Ramos (cell line): ENCODE measurements around the gene ZNF628.

Source experiments
- in situ Hi-C: fragments of 300-500 bp; cut with MboI; formaldehyde crosslinking; loops from one replicate; pipeline ENCODE4 v1.14.3; 2022; ENCODE audit warnings: low sequenced_read_pairs; ENCODE audit not compliant: unreplicated experiment

Gene ZNF628

DNA sequence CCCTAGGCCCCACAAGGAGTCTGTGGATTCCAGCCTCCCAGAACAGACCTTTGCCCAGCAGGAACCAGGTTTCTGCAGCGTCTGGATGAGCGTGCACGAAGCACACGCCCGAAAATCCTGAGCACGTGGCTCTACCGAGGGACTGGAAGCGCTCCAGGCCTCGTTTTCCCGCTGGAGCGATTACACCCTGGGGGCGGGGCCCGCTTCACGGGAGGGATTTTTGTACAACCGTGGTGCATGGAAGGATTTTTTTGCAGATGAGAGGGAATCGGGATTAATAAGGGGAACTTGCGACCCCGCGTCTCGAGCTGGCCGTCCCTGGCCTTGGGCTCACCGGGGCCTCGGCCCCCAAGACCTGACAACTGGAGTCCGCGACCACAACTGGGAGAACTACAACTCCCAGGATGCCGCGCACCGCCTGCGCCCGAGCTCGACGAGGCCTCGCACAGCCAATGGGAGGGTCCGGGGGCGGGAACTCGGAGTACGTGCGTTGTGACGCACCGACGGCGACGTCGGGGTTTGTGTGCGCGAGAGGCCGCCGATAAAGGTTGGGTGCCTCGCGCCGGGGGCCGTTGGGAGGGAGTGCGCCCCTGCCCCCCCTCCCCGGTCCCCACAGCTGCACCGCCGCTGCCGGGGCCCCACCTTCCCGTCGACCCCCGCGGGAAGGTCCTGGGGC is at the start of gene ZNF628:
TSS of gene ZNF628 (plus strand) at position 518 of the 676 bp plus-strand sequence. CDS start 3,294 bp downstream, outside the sequence.
- in situ Hi-C loops = no loop called here

- in situ Hi-C loops = no loop called here
Measured at GRCh38 chr19:55431183-55431582, 45.2 kb upstream of the ZNF628 start.

- in situ Hi-C loops = no loop called here
Measured at GRCh38 chr19:55432241-55432959, 44.0 kb upstream of the ZNF628 start.

- in situ Hi-C loops = no loop called here
Measured at GRCh38 chr19:55433292-55433691, 43.1 kb upstream of the ZNF628 start.

DNA sequence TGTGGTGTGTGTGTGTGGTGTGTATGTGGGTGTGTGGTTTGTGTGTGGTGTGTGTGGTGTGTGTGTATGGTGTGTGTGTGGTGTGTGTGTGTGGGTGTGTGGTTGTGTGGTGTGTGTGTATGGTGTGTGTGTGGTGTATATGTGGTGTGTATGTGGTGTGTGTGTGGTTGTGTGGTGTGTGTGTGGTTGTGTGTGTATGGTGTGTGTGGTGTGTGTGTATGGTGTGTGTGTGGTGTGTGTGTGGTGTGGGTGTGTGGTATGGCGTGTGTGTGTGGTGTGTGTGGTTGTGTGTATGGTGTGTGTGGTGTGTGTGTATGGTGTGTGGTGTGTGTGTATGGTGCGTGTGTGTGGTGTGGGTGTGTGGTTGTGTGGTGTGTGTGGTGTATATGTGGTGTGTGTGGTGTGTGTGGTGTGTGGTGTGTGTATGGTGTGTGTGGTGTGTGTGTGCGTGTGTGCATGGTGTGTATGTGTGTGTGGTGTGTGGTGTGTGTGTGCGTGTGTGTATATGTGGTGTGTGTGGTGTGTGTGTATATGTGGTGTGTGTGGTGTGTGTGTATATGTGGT is 42.0 kb upstream of the ZNF628 start:
- in situ Hi-C loops = no loop called here

- in situ Hi-C loops = no loop called here
Measured at GRCh38 chr19:55435020-55435419, 41.4 kb upstream of the ZNF628 start.

DNA sequence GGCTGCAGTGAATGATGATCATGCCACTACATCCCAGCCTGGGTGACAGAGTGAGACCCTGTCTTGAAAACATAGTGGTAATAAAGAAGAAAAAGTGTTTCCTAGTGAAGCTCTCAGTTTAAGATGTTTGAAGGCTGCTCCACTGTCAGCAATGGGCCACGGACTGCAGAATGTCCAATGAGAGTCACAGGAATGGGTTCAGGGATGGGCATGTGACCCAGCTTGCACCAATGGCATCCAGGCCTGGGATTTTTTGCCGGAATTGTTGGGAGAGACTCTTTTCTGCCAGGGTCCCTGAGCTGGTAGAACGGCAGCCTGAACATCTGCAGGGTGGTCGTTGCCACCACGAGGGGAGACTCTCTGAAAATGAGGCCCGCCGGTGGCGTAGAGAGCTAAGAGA is 39.6 kb upstream of the ZNF628 start:
- in situ Hi-C loops = no loop called here

DNA sequence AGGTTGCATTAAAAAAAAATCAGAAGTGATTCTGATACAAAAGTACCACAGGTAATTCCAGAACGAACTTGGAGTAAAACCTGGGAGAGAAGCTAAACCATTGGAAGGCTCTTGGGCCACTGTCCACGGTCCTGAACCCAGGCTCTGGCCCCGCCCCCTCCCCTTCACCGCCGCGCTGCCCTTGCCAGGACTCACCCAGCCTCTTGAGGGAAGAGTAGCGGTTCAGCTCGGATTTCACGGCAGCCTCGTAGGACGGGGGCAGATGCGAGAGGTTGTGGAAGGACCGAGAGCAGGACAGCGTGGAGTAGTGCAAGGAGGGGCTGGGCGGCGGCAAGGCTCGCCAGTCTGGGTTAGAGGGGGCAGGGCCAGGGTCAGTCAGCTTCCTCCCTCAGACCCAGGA is 39.0 kb upstream of the ZNF628 start:
- in situ Hi-C loops = no loop called here

DNA sequence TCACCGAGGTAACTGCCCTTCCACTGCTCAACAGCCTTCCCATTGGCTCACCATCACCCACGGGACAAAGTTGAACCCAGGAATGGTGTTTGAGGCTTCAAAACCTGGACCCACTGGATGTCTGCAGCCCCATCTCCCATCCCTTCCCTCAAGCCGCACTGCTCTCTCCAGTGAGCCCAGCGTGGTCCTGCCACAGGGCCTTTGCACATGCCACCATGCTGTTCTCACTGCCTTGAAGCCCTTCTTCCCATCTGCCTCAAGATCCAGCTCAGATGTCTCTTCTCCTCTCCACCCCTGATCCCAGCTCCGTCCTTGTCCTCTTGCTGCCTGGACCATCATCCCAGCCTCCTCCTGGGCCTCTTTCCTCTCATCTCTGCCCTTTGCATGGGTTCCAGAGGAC is 37.4 kb upstream of the ZNF628 start:
- in situ Hi-C loops = no loop called here

- in situ Hi-C loops = no loop called here
Measured at GRCh38 chr19:55440411-55441105, 35.9 kb upstream of the ZNF628 start.

DNA sequence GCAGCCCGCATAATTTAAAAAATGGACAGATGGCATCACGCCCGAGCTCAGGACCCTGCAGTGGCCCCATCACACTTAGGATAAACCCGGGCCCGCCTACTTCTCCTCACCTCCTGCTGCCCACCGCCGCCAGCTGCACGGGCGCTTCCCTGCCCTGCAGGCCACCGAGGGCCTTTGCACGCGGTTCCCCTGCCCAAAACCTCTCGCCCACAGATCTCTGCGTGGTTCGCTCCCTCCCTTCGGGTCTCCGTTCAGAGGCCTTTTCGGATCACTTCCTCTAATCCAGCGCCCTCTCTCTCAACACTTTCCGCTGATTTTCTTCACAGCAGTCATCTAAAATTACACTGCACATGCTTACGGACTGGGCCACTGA is 35.1 kb upstream of the ZNF628 start:
- in situ Hi-C loops = no loop called here

GRCh38 chr19:55441692-55442321 is 34.6 kb upstream of the ZNF628 start:
- in situ Hi-C loops = no loop called here

- in situ Hi-C loops = no loop called here
Measured at GRCh38 chr19:55442372-55442961, 34.0 kb upstream of the ZNF628 start.

- in situ Hi-C loops = no loop called here
Measured at GRCh38 chr19:55443045-55443823, 33.2 kb upstream of the ZNF628 start, which contains the start of gene SHISA7. TSS of gene SHISA7 (minus strand) at chr19:55443300. CDS start at chr19:55442863, 437 bp downstream.

DNA sequence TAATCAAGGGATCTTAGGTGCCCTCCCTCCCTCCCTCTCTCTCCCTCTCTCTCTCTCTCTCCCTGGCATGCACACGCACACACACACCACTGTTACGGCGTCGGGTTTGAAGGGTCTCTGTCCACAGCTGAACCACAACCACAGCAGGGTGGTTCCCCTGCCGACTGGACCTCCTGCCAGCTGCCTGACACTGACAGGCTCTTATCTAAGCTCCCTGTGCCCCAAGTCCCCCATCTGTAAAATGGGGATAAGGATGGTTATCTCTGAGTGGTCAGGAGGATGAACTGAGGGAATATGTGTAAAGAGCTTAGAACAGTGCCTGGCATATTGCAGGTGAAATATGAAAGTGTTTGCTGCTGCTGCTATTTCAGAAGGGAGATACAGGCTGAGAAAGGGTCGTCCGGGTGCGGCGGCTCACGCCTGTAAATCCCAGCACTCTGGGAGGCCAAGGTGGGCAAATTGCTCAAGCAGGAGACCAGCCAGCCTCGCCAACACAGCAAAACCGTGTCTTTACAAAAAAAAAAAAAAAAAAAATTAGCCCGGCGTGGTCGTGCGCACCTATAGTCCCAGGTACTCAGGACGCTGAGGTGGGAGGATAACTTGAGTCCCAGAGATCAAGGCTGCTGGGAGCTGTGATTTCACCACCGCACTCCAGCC is 32.5 kb upstream of the ZNF628 start:
- in situ Hi-C loops = no loop called here

DNA sequence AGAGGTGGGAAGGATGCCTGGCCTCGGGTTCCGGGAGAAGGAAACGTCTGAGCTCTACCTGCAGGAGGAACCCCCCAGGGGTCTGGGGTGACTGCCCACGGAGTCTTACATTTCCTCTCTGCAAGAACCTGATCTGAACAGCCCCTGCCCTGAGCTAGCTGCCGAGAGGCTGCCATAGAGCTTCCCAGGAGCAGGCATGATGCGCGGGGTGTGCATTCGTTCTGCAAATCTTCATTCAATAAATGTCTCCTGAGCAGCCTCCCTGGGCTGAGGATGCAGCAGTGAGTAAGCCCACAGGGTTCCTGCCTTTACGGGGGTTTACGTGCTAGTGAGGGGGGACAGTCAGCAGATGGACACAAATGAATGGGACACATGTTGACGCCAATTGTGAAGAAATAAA is 31.8 kb upstream of the ZNF628 start:
- in situ Hi-C loops = no loop called here

- in situ Hi-C loops = no loop called here
Measured at GRCh38 chr19:55446060-55446459, 30.4 kb upstream of the ZNF628 start.

DNA sequence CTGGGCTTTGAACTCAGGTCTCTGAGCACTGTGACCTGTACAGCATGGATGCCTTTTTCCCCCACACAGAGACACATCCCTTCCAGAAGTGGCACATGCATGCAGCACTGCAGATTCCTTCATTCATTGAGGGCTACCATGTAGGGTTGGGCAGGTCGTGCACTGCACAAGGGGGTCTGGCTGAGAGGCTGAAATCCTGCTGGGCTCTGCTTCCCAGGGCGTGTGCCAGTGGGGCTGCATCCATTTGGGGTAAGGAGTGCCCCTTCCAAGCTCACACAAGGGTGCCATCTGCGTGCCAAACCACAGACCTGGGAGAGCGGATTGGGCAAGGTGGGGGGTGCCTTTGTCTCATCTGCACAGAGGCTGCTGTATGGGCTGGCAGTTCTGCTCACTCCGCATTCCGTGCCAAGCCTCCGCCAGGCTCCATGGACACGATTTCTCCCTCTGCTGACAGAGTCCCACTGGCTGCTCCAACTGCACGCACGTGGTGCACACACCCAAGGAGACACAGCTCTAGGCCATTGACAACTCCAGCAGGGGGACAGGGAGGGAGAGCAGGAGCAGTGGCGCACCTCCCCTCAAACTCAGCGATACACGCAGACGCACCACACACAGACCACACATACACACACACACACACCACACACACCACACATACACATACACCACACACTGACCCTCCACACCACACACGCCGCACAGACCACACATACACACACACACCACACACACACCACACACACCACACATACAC is 28.8 kb upstream of the ZNF628 start:
- in situ Hi-C loops = no loop called here
